HCT116 (cell line): ENCODE measurements around the gene SCAANT1. TPM values are rescaled to one million over a fixed set of nuclear protein-coding genes. Genes with fewer than 3 reads are reported as not detected.

Source experiments
- ATAC-seq: fragments of 200-7000 bp; cut with Tn5 transposase; 2 replicates; pipeline ENCODE4 v1.9.1; 2020; ENCODE audit warnings: mild to moderate bottlenecking, moderate library complexity
- BruUV-seq: library from RNA; stranded (reverse); fragments of 400-500 nt; replicated peaks from 2 replicates; lab custom pipeline; 2021; lab: Mats Ljungman, UMichigan
- CTCF ChIA-PET: fragments of 300-600 bp; sonication (Branson Sonifier 250); formaldehyde crosslinking; loops from one replicate; lab custom pipeline; 2021; ENCODE audit warnings: antibody characterized with exemption; lab: Charles Lee
- POLR2A ChIA-PET: fragments of 300-600, 350-600 bp; sonication (Branson Sonifier 250); formaldehyde crosslinking; loops from one replicate; lab custom pipeline; 2021; ENCODE audit warnings: antibody characterized with exemption; lab: Charles Lee
- RAD21 ChIA-PET, 2 experiments: fragments of 300-600 bp; sonication (Branson Sonifier 250); formaldehyde crosslinking; loops; one replicate each; lab custom pipeline; 2023; ENCODE audit warnings: low total read pairs in 2 of 2; ENCODE audit not compliant: uncharacterized antibody in 2 of 2, unreplicated experiment in 2 of 2, low non-redundant PET in 1 of 2; lab: Charles Lee
- DNase-seq: peaks from one replicate; pipeline ENCODE4 v3.0.0-alpha.2; 2010; ENCODE audit warnings: low read depth, low spot score
- H2AFZ ChIP-seq: fragments of 200-600 bp; shearing (Covaris generic), sonication (generic); 2 replicates; pipeline ENCODE4 v1.6.1; 2017; ENCODE audit warnings: low read depth, mixed run types, mixed read lengths, antibody characterized with exemption, low read length; ENCODE audit not compliant: poor library complexity, severe bottlenecking
- H3K27ac ChIP-seq: 2 replicates; pipeline ENCODE4 v1.5.1; 2012; ENCODE audit warnings: low read depth, low read length
- H3K27me3 ChIP-seq: fragments of 200-600 bp; sonication (generic); 2 replicates; pipeline ENCODE4 v1.6.1; 2016; ENCODE audit warnings: mixed run types, low read length, mixed read lengths; ENCODE audit not compliant: insufficient read depth
- H3K36me3 ChIP-seq, 2 experiments: fragments of 200-500 bp in 1 of 2; fragments of 200-600 bp in 1 of 2; sonication (Bioruptor generic) in 1 of 2; sonication (generic) in 1 of 2; 2 replicates each; pipeline versions ENCODE4 v1.5.1 to v1.6.1; 2014 to 2016; ENCODE audit warnings: low read length in 2 of 2, inconsistent platforms in 1 of 2, mixed read lengths in 1 of 2, mixed run types in 1 of 2; ENCODE audit not compliant: insufficient read depth in 2 of 2, control insufficient read depth in 1 of 2
- H3K4me1 ChIP-seq, 2 experiments: fragments of 200-600 bp in 1 of 2; sonication (generic) in 1 of 2; 2 replicates each; pipeline versions ENCODE4 v1.5.1 to v1.6.1; 2012 to 2017; ENCODE audit warnings: low read length in 2 of 2, inconsistent platforms in 1 of 2, mild to moderate bottlenecking in 1 of 2, mixed read lengths in 1 of 2, mixed run types in 1 of 2, moderate library complexity in 1 of 2; ENCODE audit not compliant: insufficient read depth in 2 of 2, control insufficient read depth in 1 of 2
- H3K4me2 ChIP-seq: fragments of 200-600 bp; sonication (generic); 2 replicates; pipeline ENCODE4 v1.6.1; 2017; ENCODE audit warnings: mixed run types, low read length, mixed read lengths
- H3K4me3 ChIP-seq, 2 experiments: fragments of 200-600 bp in 1 of 2; sonication (generic) in 1 of 2; replicated peaks in 1 of 2; 2 replicates each; pipeline ENCODE4 v1.5.1; 2011 to 2016; ENCODE audit warnings: low read length in 2 of 2, control low read depth in 1 of 2, low read depth in 1 of 2, mild to moderate bottlenecking in 1 of 2, mixed read lengths in 1 of 2, mixed run types in 1 of 2
- H3K79me2 ChIP-seq: fragments of 200-600 bp; sonication (generic); 2 replicates; pipeline ENCODE4 v1.6.1; 2017; ENCODE audit warnings: mild to moderate bottlenecking, mixed run types, low read length, moderate library complexity, mixed read lengths; ENCODE audit not compliant: insufficient read depth
- H3K9ac ChIP-seq: fragments of 200-600 bp; sonication (generic); 2 replicates; pipeline ENCODE4 v1.6.1; 2016; ENCODE audit warnings: low read length, mixed read lengths
- H3K9me2 ChIP-seq: fragments of 200-600 bp; sonication (generic), shearing (Covaris generic); 2 replicates; pipeline ENCODE4 v1.6.1; 2017; ENCODE audit warnings: mixed run types, mild to moderate bottlenecking, moderate library complexity; ENCODE audit not compliant: insufficient read depth
- H3K9me3 ChIP-seq, 2 experiments: fragments of 200-500 bp in 1 of 2; fragments of 200-600 bp in 1 of 2; sonication (Bioruptor generic) in 1 of 2; sonication (generic) in 1 of 2; 2 replicates each; pipeline ENCODE4 v1.6.1; 2014 to 2017; ENCODE audit warnings: low read length in 2 of 2, mixed read lengths in 2 of 2, inconsistent platforms in 1 of 2, low read depth in 1 of 2, mild to moderate bottlenecking in 1 of 2, mixed run types in 1 of 2, moderate library complexity in 1 of 2; ENCODE audit not compliant: control insufficient read depth in 1 of 2, insufficient read depth in 1 of 2
- H4K20me1 ChIP-seq: fragments of 200-600 bp; sonication (generic), shearing (Covaris generic); 2 replicates; pipeline ENCODE4 v1.6.1; 2017; ENCODE audit warnings: mixed run types, mild to moderate bottlenecking, moderate library complexity; ENCODE audit not compliant: insufficient read depth
- CBX3 ChIP-seq: IDR thresholded peaks from 2 replicates; pipeline ENCODE4 v1.6.1; 2012; ENCODE audit warnings: low read depth
- CEBPB ChIP-seq: IDR thresholded peaks from 2 replicates; pipeline ENCODE4 v1.6.1; 2012; ENCODE audit warnings: low read depth
- EGR1 ChIP-seq: IDR thresholded peaks from 2 replicates; pipeline ENCODE4 v1.6.1; 2012; ENCODE audit warnings: low read depth
- ELF1 ChIP-seq: IDR thresholded peaks from 2 replicates; pipeline ENCODE4 v1.6.1; 2012; ENCODE audit warnings: low read depth, borderline replicate concordance
- EZH2 ChIP-seq: fragments of 200-600 bp; sonication (generic); IDR thresholded peaks from 2 replicates; pipeline ENCODE4 v1.6.1; 2017; ENCODE audit warnings: antibody characterized with exemption, mixed run types
- EZH2phosphoT487 ChIP-seq: fragments of 200-600 bp; IDR thresholded peaks from 2 replicates; pipeline ENCODE4 v1.6.1; 2018; ENCODE audit warnings: antibody characterized with exemption, borderline replicate concordance
- FOSL1 ChIP-seq: IDR thresholded peaks from 2 replicates; pipeline ENCODE4 v1.6.1; 2012; ENCODE audit warnings: low read depth
- JUND ChIP-seq: IDR thresholded peaks from 2 replicates; pipeline ENCODE4 v1.6.1; 2012
- POLR2AphosphoS5 ChIP-seq: IDR thresholded peaks from 2 replicates; pipeline ENCODE4 v1.6.1; 2011; ENCODE audit warnings: mild to moderate bottlenecking, low read depth, low read length, moderate library complexity
- REST ChIP-seq: IDR thresholded peaks from 2 replicates; pipeline ENCODE4 v1.6.1; 2012; ENCODE audit warnings: low read depth
- SP1 ChIP-seq: IDR thresholded peaks from 2 replicates; pipeline ENCODE4 v1.6.1; 2012; ENCODE audit warnings: low read depth
- SRF ChIP-seq: IDR thresholded peaks from 2 replicates; pipeline ENCODE4 v1.6.1; 2012; ENCODE audit warnings: low read depth
- YY1 ChIP-seq: IDR thresholded peaks from 2 replicates; pipeline ENCODE4 v1.6.1; 2011; ENCODE audit warnings: low read length, low read depth, moderate library complexity, mild to moderate bottlenecking; ENCODE audit not compliant: insufficient replicate concordance; ENCODE audit errors: extremely low read depth
- intact Hi-C: fragments of 100-400 bp; cut with micrococcal nuclease; formaldehyde crosslinking; loops from 2 replicates; pipeline ENCODE4 v1.10.0; 2022
- total RNA-seq: library from RNA; stranded (reverse); gene quantifications from one replicate; pipeline ENCODE4 v1.2.1, GENCODE V29; 2021; ENCODE audit not compliant: unreplicated experiment
- TF ChIP-seq, protein P1 (sequence below): IDR thresholded peaks from 2 replicates; pipeline ENCODE4 v1.6.1; 2012

SCAANT1 gene
- total RNA-seq, 1 experiment from 2014 or later = not detected

GRCh38 chr3:63946753-63947152 lies 34.6 kb upstream of the SCAANT1 start (continued):
- no peak for TF ChIP-seq SRF
- TF ChIP-seq EZH2phosphoT487 = no peak
- TF ChIP-seq JUND = no peak
- TF ChIP-seq ELF1 = no peak
- TF ChIP-seq, protein P1, sequence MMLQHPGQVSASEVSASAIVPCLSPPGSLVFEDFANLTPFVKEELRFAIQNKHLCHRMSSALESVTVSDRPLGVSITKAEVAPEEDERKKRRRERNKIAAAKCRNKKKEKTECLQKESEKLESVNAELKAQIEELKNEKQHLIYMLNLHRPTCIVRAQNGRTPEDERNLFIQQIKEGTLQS = no peak

GRCh38 chr3:63945558-63946096 lies 33.4 kb upstream of the SCAANT1 start:
- ChIA-PET CTCF (no interaction called here), RAD21 (no interaction called here)
- H3K4me1 ChIP-seq = no peaks in the 10 kb centered on the region
- no peak for TF ChIP-seq CBX3
- TF ChIP-seq, all 23 proteins: peak for 0
- POLR2A ChIA-PET = no interaction called here
- Histone ChIP-seq H3K9ac (no peak overlapping the region), H3K9me2 (no peaks in the 10 kb centered on the region), H3K4me2 (no peak overlapping the region), H4K20me1 (0 out of 2 replicates have a peak, but pooled peaks cover 6% of the 10 kb centered on the region), H3K27ac (no peak overlapping the region), H3K4me3 (no peak overlapping the region), H3K36me3 (no peaks in the 10 kb centered on the region), H3K27me3 (no peaks in the 10 kb centered on the region), H2AFZ (no peak overlapping the region), H3K9me3 (no peaks in the 10 kb centered on the region), H3K79me2 (peaks cover 47% of the 10 kb centered on the region)
- DNase-seq (no peak), ATAC-seq (no peak)
- BruUV-seq = no TSS peak
- intact Hi-C loops = no loop called here

DNA sequence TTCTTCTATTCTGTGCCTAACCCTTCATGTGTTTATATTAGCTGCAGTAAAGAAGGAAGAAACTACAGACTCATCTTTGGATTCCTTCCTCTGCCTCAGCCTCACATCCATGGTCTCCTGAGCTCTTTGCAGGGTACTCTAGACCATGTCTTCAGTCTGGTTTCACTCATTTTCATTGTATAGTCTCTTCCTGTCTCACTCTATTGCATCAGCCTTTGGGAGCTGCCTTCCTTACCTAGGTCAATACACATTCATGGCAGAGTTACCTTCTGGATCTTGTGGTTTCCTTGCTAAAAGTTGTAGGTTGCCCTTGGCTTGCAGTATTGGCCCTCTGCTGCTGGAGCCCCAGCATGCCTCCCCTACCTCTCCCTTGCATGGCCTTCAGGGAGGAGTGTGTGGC lies 31.5 kb upstream of the SCAANT1 start:
- H3K4me1 ChIP-seq = no peaks in the 10 kb centered on the region
- H3K27ac ChIP-seq = no peak overlapping the region
- TF ChIP-seq, protein P1 = no peak
- TF ChIP-seq REST = no peak
- TF ChIP-seq JUND = no peak
- no peak for TF ChIP-seq FOSL1
- no peak for TF ChIP-seq SP1
- TF ChIP-seq EZH2 = no peak
- TF ChIP-seq EGR1 = no peak
- no peak for TF ChIP-seq CEBPB
- no peak for TF ChIP-seq POLR2AphosphoS5
- no peak for TF ChIP-seq YY1

More for the DNA sequence above, 31.5 kb upstream of the SCAANT1 start:
- no peak for ATAC-seq
- no peak for DNase-seq
- ChIA-PET RAD21 (no interaction called here), CTCF (no interaction called here), POLR2A (no interaction called here)
- H3K79me2 ChIP-seq = peaks cover 56% of the 10 kb centered on the region
- no peak overlapping the region for H3K4me2 ChIP-seq
- no peak overlapping the region for H2AFZ ChIP-seq
- H3K9me2 ChIP-seq = no peaks in the 10 kb centered on the region
- no peaks in the 10 kb centered on the region for H3K27me3 ChIP-seq
- no peaks in the 10 kb centered on the region for H3K9me3 ChIP-seq
- H3K4me3 ChIP-seq = no peak overlapping the region
- no peaks in the 10 kb centered on the region for H3K36me3 ChIP-seq
- BruUV-seq = no TSS peak
- H3K9ac ChIP-seq = no peak overlapping the region
- intact Hi-C loops = no loop called here
- H4K20me1 ChIP-seq = no peaks in the 10 kb centered on the region
